D721Med (cell line): ENCODE data around the gene ACSF3.
"Not testable (repeated sequence)": the region's sequence is repeated elsewhere in the genome, so short reads cannot be mapped to it uniquely, and the experiment has no call there.

Experiments used
- DNase-seq: peaks from one replicate; pipeline ENCODE4 v3.0.0; 2011; ENCODE audit warnings: low spot score; ENCODE audit not compliant: insufficient read length
- FAIRE-seq: peaks from 2 replicates; lab custom pipeline; 2011; peaks lifted over from hg19 to GRCh38; lab: Jason Lieb, UNC
- TF ChIP-seq, protein P1 (sequence below): IDR thresholded peaks from 2 replicates; pipeline ENCODE4 v1.5.1; 2012; ENCODE audit warnings: mild to moderate bottlenecking, control low read depth; ENCODE audit not compliant: insufficient read depth; ENCODE audit errors: missing control alignments

Gene ACSF3

DNA sequence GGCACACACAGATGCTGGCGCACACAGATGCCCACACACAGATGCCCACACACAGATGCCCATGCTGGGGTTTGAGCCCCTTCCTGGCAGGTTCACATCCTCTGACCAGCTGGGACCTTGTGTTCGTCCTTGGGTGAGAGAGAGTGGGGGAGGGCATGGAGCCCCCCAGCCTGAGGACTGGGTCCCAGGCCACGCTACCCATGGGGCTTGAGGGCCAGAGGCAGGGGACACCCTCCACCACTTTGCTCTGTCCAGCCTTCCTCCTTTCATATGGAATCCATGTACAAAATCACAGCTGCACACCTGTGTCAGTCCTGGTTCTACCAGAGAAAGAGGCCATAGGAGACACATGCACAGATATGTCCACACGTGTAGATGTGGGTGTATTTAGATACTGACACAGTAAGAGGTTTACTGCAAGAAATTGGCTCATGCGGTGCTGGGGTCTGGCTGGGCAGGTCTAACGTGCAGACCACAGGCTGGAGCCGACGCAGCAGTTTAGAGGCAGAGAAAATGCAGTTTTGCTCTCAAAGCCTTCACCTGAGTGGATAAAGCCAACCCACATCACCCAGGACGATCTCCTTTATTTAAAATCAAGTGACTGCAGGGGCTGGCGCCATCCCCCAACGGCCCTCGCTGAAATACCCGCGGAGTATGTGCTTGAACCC lies 95.8 kb downstream of the ACSF3 start:
- TF ChIP-seq, protein P1, sequence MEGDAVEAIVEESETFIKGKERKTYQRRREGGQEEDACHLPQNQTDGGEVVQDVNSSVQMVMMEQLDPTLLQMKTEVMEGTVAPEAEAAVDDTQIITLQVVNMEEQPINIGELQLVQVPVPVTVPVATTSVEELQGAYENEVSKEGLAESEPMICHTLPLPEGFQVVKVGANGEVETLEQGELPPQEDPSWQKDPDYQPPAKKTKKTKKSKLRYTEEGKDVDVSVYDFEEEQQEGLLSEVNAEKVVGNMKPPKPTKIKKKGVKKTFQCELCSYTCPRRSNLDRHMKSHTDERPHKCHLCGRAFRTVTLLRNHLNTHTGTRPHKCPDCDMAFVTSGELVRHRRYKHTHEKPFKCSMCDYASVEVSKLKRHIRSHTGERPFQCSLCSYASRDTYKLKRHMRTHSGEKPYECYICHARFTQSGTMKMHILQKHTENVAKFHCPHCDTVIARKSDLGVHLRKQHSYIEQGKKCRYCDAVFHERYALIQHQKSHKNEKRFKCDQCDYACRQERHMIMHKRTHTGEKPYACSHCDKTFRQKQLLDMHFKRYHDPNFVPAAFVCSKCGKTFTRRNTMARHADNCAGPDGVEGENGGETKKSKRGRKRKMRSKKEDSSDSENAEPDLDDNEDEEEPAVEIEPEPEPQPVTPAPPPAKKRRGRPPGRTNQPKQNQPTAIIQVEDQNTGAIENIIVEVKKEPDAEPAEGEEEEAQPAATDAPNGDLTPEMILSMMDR: no peak
- FAIRE-seq (no peak), DNase-seq (no peak)

DNA sequence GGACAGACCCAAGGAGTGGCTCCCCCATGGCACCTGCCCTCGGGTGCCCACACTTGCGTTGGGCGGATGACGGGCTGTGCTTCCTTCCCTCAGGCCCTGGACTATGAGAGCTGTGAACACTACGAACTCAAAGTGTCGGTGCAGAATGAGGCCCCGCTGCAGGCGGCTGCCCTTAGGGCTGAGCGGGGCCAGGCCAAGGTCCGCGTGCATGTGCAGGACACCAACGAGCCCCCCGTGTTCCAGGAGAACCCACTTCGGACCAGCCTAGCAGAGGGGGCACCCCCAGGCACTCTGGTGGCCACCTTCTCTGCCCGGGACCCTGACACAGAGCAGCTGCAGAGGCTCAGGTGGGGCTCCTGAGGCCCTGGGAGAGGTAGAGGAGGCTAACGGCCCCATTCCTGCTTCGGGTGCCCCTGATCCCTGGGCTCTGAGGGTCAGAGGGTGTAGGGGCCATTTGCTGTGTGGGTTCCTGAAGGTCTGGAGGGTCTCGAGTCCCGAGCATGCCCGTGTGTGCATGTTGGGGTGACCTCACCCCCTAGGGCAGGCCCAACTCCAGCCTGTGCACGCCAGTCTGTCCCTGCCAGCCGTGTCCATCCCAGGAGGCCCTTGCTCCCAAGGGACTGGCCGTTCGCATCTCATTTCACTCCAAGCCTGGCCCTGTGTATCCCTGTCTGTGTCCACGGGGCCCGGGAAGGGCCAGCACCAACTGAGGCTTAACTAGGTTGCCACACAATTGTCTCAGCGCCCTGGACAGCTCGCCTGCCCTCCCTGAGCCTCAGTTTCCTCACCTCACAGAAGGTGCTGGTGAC lies 96.7 kb downstream of the ACSF3 start:
- FAIRE-seq: no peak
- TF ChIP-seq, protein P1: no peak

DNA sequence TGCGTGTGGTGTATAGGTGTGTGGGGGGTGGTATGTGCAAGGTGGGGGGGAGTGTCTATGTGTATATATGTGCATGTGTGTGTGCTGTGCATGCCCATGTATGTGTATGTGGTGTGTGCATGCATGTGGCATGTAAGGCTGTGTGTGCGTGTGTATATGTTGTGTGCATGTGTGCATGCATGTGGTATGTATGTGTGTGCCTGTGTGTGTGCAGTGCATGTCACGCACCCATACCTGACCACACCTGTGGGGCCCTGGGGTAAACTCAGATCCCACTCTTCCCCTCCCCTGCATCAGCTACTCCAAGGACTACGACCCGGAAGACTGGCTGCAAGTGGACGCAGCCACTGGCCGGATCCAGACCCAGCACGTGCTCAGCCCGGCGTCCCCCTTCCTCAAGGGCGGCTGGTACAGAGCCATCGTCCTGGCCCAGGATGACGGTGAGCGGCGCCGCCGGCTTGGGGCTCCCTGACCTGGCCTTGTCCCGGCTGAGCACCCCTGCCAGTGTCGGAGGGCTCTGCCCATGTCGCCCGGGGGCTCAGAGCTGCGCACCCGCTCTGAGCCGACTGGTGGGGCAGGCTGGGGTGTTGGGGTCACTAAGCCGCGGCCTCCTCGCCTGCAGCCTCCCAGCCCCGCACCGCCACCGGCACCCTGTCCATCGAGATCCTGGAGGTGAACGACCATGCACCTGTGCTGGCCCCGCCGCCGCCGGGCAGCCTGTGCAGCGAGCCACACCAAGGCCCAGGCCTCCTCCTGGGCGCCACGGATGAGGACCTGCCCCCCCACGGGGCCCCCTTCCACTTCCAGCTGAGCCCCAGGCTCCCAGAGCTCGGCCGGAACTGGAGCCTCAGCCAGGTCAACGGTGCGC lies 97.6 kb downstream of the ACSF3 start:
- DNase-seq (no peak), FAIRE-seq (no peak)
- TF ChIP-seq, protein P1: no peak

More for the DNA sequence above, 96.7 kb downstream of the ACSF3 start:
- DNase-seq: no peak

DNA sequence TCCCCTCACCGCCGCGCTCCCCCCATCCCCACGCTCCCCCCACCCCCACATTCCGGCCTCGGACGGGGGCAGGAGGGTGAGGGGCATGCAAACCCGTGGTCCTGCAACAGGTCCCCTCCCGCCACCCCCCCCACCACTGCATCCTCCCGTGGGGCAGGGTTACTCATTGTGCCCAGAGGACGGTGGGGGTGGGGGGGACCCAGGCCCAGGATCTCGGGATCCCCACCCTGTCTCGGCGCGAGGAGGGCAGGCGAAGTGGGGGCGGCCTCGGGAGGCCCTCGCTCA lies 98.2 kb downstream of the ACSF3 start:
- no peak for DNase-seq
- no peak for FAIRE-seq
- TF ChIP-seq, protein P1: no peak

DNA sequence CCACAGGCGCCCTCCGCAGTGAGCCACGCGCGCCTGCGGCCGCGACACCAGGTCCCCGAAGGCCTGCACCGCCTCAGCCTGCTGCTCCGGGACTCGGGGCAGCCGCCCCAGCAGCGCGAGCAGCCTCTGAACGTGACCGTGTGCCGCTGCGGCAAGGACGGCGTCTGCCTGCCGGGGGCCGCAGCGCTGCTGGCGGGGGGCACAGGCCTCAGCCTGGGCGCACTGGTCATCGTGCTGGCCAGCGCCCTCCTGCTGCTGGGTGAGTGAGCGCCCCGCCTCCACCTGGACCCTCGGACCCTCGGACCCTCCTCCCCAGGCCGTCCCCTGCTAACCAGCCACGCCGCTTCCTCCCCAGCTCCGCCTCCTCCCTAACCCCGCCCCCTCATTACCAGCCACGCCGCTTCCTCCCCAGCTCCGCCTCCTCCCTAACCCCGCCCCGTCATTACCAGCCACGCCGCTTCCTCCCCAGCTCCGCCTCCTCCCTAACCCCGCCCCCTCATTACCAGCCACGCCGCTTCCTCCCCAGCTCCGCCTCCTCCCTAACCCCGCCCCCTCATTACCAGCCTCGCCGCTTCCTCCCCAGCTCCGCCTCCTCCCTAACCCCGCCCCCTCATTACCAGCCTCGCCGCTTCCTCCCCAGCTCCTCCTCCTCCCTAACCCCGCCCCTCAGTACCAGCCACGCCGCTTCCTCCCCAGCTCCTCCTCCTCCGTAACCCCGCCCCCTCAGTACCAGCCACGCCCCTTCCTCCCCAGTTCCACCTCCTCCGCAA lies 98.7 kb downstream of the ACSF3 start:
- DNase-seq: not testable (repeated sequence)

DNA sequence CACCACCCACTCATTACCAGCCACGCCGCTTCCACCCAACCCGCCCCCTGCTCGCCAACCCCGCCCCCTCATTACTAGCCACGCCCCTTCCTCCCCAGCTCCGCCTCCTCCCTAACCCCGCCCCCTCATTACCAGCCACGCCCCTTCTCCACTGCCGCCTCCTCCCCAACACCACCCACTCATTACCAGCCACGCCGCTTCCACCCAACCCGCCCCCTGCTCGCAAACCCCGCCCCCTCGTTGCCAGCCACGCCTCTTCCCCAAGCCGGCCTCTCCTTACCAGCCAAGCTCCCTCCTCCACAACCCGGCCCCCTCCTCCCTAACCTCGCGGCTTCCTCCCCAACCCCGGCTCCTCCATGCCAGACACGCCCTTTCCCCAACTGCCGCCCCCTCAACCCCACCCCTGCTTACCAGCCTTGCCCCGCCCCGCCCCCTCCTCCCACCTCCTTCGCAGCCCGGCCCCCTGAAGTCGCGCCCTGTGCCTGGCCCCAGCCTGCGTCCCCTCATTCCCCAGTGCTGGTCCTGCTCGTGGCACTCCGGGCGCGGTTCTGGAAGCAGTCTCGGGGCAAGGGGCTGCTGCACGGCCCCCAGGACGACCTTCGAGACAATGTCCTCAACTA lies 99.4 kb downstream of the ACSF3 start:
- DNase-seq (no peak), FAIRE-seq (no peak)
- TF ChIP-seq, protein P1: no peak

More for the DNA sequence above, 98.7 kb downstream of the ACSF3 start:
- not testable (repeated sequence) for FAIRE-seq
